GM19328 (cell line): Measurements from ENCODE around the gene PDZRN3.

Experiments used
- ATAC-seq: cut with Tn5 transposase; IDR thresholded peaks from one replicate; pipeline ENCODE4 v1.9.1; 2021; ENCODE audit warnings: mild to moderate bottlenecking, moderate library complexity; ENCODE audit not compliant: unreplicated experiment

Gene PDZRN3

DNA sequence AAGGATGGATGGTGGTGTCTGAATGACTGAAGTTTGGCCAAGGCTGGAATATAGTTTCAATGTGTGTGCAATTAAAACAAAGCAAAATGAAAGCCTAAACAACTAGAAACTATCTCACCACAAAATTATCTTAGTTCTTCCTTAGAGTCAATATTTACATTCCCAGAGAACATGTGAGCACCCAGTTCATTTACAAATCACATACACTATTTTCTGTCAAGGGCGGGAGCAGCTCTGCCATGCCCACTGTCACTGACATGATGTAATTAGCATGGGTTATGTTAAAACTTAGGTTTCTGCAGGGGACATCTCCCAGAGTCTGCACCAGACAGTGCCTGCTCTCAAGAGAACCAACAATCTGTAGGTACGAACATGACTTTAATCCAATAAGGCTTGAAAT lies 65.0 kb downstream of the PDZRN3 start:
- no peak for ATAC-seq

DNA sequence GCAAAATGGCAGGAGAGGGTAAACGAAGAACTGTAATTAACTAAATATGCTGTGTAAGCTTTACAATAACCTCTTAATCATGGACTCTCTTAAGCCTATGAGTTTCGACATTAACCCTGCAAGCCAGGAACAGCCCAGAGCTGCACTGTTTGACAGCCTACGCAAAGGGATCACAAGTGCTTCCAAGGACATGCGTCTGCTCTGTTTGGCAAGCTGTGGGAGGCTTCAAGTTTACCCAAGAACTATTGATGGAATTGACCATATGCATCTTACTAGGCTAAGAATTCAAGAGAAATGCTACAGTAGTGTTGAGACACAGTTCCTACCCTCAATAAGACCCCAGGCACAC lies 66.0 kb downstream of the PDZRN3 start:
- ATAC-seq, result no peak

DNA sequence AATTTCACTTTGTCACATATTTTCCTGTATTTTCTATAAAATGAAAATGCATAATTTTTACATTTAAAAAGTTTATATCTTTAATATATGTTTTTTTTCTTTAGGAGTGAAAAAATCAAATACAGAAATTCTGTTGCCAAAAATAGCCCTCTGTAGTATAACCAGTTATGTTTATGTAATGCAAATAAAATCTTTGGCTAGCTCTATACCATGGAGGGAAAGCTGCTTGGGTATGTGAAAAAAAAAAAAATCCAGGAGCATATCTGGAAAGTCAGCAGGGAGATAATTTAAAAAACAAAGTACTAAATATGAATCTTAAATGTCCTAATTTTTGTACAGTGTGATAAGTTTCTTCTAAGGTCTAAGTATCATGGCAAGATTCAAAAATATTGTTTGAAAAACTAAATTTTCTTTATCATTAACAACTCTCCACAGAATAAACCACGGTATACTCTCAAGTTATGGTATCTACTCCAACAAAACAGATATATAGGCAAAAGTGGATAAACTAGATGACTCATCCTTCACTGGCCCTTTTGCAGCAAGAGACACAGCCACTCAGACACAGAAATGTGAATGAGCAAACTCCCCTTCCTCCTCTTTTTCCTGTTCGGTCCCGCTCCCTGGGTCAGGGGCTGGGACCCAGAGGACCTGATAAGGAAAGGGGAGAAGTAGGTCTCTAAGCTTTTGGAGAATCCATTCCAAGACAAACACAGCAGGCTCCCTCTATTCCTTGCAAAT lies 66.6 kb downstream of the PDZRN3 start:
- ATAC-seq, result no peak

DNA sequence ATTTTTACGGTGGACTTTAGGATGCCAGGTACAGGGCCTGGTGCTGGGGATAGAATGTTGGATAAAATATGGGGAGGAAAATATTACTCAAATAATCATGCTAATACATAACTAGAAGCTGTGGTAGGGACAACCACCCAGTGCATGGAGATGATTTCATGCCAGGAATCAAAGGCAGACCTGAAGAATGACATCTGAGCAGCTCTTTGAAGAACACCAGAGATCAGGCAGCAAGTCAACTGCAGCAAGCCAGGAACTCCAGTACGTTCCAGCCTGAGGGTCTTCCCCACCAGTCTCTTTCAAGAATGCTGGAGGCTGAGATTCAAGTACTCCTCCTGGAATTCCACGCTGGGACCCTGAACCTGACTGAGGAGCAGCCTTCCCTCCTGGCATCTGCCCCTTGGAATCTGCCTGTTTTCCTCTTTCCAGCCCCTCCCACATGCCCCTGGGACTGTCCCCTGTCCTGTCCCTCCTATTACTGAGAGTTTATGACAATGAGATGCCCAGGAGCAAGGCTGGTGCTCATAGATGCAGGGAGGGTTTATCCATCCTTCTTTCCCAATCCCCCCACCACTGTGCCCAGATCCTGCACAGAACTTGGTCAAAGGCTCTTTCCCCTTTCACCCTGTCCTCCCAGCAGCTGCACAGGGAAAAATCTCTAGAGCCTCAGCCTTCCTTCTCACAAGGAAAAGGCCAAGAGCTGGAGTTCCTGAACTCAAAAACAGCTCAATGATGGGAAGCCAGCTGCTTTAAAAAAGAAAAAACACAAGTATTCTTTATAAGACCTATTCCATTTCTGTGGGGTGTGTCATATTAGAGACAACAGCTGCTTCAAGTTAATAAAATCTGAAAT lies 68.0 kb downstream of the PDZRN3 start:
- ATAC-seq, result no peak

DNA sequence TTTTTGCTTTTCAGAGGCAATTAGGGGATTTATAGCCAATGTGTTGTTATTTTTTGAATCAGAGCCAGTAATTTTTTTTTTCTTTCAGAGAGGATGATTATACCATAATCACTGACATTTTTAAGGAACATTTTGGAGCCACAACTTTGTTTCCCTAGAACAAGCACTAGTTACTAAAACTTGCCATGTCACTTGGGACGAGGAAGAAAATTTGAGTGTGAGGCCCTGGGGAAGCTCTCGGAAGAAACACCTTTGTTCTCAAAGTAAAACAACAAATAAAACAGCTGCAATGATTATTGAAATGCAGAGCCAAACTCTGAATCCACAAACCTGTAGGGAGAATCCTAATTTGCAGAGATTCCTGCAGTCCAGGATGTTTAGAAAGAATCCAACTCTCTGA lies 69.7 kb downstream of the PDZRN3 start:
- no peak for ATAC-seq

DNA sequence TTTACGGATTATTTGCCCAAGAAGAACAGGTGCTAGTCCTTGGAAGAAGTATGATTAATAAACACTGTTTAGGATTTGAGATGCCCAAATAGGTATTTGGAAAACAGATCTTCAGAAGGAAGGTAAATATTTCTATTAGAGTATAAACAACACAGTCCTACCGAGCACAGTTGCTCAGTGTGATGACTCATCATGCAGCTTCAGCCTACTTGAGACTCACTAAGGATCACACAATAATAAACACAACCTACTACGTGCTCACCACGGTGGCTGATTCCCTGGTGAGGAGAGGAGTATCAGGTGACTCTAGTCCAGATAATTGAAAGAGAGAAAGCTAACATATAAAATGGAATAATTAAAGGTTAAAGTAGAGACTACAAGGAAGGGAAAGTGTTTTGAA lies 72.0 kb downstream of the PDZRN3 start:
- no peak for ATAC-seq

DNA sequence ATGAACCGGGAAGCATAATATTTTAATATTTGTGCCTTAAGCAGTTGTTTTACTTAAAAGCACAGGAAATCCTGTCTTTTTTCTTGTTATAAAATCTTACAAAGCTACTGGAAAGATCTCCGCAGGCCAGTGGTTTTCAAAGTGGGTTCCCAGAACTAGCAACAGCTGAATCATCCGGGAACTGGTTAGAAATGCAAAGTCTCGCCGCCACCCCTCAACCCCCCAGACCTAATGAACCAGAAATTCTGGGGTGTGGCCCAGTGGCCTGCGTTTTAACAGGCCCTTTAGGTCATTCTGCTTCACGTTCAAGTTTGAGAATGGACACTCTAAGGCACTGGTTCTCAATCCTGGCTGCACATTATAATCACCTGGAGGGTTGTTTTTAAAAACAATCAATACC lies 74.7 kb downstream of the PDZRN3 start:
- no peak for ATAC-seq

DNA sequence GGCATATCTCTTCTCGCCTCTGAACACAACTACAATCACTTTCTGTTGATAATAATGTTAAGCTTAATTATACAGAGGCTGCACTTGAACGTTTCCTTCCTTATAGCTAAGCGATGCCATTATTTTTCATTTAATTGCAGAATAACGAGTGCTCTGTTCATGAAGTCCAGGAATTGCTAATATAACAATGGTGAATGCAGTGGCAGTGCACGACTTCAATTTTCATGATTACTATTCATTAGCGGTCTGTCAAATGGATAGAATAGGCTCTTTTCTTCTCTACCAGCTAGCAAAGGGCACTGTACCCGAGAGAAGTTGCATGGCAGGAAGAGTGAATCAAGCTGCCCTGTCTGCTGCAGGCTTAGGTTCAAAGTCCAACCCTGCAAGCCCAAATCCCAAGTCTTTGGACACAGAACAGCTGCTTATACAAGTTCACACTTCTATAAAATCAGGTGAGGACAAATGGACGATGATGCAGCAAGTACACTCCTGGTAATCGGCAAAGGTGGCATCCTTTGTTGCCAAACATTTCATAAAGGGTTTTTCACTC lies 75.6 kb downstream of the PDZRN3 start:
- no peak for ATAC-seq

DNA sequence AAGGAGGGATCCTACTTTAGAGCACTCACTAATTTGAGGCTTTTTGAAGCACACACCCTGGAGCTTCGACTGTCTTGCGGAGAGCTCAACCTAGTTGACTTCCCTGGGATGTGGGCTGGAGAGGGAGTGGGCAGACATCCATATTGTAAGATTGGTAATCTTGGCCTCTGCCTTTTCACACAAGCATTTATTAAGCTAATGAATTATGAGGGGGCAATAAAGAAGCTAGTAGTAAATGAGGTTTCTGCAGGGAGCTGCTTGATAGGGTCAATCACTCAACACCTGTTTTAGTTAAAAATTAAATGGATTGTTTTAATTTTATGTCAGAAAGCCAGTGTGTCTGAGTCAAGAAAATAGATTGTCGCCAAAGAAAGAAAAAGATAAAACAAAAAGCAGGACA lies 76.3 kb downstream of the PDZRN3 start:
- no peak for ATAC-seq

DNA sequence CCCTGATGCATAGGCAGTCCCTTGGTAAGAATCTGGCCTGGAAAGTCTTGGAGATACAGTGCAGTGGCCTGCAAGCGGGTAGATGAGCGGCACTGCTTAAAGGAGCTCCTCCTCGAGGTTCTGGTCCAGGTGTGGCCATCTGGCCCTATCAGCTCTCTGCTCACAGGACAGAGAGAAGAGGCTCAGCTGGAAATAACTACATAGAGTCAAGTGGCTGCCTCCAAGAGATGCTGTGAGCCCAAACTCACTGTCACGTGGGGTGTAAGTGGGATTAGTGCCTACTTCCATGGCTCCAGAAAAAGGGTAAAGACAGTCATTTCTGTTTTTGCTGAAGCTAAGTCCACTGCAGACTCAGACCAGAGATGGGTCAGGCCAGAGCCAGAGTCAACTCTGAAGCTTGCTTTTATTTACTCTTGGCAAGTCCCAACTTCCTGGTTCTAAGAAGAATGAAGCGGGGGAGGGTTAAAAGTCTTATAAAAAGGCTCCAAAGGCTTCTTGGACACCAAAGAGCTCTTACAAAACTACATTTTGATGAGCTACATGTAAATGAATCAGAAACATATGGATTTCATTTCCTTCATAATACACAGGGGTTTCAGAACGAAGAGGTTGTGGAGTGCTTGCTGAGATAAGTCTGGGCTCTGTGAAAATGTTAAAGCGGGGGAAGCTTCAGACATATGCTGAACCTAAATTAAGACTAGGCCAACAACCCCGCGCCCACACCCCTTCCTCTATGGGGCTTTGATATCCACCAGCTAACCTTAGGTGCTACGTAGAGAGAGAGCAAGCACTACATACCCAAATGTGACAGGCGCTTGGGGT lies 77.1 kb downstream of the PDZRN3 start:
- ATAC-seq, result no peak

DNA sequence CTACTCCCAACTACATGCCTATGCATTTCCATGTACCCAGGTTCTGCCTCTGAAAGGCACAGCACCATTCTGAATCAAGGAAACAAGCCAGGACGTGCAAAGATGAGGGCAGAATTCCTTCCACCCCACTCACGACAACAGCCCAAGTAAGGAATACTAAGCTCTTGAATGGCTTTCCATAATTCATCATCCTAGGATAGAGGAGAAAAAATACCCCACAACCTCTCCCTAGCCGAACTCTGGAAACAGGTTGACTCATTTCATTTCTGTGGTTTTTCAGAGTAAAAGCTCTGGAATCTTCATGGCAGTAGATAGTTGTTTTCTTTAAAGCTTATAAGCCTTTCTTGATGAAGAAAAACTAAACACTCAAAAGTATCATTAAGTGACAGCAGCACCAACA lies 77.8 kb downstream of the PDZRN3 start:
- ATAC-seq, result no peak

DNA sequence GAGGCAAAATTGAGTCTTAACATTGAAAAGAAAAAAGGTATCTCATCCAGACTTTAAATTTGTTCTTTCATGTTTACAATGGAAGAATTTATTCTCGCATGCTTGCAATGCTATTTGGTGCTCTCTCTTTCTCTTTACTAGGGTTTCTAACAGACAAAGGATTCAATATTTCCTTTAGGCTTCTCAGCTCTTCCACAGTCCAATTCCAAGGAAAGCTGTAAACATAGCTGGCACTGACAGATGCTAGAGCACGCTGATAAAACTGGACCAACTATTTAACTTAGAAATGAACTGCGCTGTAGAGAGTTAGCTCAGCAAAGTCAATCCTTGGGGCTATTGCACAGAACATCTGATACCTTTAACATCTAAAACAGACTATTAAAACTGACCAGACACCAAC lies 81.3 kb downstream of the PDZRN3 start:
- no peak for ATAC-seq

DNA sequence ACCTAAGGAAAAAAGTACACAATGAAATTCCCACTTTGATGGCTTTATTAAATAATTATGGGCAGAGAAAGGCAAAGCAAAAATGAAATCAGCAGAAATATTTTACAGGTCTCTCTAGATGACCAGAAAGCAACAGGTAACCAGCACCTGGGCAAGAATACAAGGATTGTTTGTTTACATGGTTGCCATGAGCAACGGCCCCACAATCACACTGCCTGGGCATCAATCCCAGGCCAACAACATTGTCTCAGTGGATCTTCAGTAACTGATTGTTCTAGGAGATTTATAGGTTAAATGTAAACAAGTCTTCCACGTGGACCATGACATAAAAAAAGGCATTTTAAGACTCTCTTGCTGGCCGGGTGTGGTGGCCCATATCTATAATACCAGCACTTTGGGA lies 82.6 kb downstream of the PDZRN3 start:
- ATAC-seq, result no peak

DNA sequence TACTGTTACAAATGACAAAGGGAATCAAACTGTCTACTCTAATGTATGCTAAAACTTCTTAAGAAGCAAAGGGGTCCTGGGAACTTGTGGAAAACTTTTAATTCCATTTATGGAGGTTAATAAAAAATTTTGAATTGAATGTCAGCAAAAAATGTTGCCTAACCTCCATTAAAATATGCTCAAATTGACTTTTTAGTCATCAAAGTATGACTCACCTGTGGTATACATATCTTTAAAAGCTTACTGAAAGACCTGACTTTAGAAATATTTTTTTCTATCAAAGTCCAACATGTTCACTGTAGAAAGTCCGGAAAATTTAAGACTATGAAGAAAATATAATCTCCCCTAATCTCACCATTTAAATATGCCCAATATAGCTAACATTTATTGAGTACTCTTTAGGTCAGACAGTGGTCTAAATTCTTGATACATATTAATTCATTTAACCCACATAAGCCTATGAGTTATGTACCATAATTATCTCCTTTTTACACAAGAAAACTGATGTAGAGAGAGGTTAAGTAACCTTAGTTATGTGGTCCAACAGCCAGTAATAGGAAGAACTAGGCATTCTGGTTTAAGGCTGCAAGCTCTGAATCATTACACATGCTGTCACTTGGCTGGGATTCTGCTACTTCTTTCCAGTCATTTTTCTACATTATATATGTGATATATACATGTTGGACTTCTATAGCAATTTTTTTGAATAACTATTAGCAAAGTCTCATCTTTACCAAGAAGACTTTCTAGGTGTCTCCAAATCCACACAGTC lies 83.6 kb downstream of the PDZRN3 start:
- no peak for ATAC-seq

DNA sequence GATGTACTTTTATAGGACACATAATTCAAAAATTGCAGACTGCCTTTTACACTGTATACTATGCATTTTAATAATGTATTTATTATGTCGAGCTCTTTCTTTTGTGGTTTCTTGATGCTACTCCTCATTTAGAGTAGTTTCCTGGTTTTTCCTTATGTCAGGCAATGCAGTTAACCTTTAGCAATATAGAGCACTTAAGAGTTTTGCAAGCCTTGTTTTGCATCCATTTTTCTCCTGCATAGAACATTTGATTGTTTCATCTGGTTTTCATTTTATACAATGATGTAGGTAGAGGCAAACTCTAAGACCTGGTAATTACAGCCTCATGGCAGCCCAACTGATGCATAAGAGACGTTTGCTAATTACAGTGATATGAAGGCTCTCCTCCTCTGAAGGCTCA lies 86.3 kb downstream of the PDZRN3 start:
- no peak for ATAC-seq

DNA sequence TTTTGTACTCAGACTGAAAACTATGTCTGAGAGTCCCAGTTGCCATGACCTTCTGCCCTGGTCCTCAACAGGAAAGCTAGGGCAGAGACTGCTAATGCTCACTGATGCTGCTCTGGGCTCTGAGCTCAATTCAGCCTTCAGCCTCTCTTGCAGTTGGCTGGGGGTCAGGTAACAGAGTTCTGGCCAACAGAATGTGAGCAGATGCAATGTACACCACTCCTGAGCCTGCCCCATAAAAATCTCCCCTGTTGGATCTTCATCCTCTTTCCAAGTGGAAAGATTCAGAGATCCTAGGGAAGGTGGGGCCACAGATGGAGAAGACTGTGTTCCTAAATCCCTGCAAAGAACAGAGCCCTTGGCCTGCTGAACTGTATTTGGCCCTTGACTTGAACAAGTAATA lies 87.8 kb downstream of the PDZRN3 start:
- no peak for ATAC-seq

DNA sequence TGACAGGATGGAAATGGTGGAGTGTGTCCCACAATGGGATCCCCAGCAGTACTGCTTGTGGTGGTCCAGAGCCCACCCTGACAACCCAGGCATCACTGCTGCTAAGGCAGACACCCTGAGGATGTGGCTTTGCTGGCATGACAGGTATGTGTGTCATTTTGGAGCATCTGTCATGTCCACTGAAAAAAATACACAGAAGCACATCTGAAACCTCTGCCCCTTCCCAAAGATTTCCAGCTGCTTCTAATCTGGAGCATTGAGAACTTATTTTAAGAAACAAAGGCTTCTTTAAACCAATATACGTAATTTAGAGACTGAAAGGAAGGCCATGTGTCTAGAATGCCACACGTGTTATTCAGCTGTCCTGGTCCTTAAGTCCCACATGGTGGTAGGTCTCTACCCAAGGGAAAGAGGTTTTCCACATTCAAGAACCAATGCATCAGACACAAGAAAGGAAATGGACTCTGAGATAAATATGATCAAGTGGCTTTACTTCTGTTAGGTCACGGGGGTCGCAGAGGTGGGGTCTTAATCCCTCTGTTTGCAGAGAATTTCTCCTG lies 88.3 kb downstream of the PDZRN3 start:
- no peak for ATAC-seq

DNA sequence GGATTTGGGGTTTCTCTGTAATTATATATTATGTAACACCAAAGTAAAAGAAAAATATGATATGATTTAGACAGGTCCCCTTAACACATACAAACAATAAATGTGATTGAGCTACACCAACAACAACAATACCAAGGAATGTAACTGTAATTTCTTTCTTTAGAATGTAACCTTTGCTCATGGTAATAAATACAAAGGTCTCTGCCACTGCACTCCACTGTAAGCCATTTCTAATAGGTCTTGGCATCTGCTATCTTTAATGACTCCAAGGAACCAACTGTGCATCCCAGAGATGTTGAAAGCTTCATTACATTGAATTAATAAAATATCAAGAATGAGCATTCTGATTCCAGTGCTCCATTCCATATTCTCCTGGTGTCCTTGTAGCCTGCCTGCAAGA lies 88.8 kb downstream of the PDZRN3 start:
- no peak for ATAC-seq

DNA sequence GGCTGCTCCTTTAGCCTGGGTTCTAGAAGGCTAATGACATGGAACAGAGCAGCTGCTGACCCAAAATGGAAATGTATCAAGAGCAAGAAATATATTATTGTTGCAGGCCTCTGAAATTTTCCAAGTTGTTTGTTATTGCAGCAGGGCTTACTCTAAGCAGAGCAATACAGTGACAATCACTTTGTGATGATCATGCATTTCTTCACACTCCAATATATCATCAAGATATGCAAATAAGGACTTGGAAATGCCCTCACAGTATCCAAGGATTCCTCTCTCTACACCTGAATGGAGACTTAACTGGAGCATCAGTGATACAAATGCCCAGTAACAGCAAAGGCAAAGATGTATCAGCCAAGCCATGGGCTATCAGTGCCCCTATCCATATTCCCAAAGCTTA lies 89.6 kb downstream of the PDZRN3 start:
- ATAC-seq, result no peak

DNA sequence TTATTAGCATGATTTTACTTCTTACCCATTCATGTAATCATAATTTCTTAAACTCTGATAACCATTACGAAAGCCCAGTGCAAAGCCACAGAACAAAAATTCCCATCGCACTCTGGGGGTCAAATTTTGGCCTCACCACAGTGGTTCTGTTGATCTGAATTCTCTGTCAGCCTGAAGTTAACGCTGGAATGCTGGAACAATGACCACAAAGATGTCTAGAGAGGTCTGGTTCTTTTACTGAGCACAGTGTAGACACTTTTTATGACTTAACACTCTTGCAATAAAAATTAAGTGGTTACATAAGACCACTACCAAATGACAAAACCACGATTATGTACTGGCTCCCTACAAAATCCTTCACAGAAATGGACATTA lies 94.7 kb downstream of the PDZRN3 start:
- no peak for ATAC-seq
